Activated CD8-positive, alpha-beta memory T cell treated with anti-CD3 and anti-CD28 coated beads, Interleukin-2, amount 50 U/mL, for 24 hours (primary cell): ENCODE measurements around the gene TM9SF1.

Experiments used
- DNase-seq: peaks from one replicate; pipeline ENCODE4 v3.0.0-alpha.2; 2020; ENCODE audit errors: extremely low read depth

The TM9SF1 gene

DNA sequence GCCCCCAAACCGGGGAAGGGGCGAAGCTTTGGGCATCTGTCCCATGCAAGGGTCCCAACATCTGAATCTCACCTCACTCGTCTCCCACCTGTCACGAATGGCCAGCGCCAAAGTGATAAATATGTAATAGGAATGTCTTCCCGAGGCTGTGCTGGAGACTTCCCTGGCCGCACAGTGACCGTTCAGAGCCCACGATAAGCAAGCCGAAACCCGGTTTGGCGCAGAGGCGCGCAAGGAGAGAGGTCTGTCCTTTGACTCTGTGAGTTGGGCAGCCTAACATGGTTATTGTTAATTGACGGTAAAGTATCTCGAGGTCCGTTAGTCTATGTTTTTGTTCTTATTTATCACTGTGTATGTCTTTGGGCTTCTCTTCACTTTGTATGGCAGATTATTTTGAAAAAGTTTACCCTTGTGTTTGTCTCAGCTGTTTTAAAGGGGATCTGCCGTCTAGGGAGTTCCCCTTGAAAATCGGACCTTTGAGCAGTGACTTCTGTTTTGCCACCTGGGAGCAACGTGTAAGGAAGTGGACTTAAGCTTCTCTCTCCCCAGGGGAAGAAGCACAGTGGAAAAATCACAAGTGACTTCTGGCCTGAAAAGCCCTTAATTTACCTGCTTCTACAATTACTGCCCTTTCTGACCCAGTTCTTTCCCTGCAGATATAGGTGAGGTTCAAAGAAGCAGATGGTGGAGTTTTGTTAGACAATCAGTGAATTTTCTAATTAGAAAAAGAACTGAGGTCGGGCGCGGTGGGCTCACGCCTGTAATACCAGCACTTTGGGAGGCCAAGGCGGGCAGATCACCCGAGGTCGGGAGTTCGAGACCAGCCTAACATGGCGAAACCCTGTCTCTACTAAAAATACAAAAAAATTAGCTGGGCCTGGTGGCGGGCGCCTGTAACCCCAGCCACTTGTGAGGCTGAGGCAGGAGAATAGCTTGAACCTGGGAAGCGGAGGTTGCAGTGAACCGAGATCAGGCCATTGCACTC is 1.1 kb upstream of the TM9SF1 start:
- no peak for DNase-seq

DNA sequence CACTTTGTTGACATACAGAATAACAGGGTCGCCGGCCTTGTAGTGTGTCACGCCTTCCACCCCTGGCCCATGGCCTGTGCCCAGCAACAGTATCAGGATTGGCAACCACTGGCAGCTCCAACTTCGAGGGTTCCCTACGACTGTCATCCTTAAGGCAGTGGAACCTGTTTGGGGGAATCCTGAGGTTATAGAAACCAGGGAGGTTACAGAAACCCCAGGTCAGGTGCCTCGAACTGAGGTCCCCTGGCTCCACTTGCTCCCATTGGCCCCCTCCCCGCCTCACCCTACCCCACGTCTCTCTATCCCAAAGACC is 412 bp downstream of the TM9SF1 start:
- no peak for DNase-seq

DNA sequence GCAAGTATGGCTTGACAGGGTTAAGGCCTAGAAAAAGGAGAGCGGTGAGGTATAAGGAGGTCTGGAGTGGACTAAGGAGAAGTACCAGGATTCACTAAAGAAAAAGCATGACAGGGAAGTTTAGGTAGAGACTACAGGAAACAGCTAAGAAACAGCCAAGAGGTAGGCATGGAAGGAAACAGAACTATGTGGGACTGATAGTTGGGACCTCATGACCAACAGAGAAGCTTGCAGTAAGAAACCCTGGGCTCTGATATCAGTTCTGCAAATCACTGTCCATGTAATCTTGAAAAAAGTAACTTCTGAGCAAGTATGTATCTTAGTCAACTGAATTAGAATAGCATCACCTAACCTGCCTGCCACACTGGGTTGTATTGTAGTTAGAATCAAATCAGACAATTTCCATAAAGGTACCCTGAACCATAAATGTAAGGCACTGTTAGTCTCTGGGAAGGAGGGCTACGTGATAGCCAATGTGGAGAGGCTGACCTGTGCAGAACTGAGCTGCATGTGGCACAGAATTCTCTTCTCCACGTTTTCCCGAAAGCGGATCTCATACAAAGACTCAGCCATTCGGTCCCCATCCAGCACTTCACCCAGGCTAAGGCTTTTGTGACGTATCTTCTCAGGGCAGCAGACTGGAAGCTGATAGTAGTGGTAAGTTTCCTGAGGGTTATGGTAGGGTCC is 912 bp downstream of the TM9SF1 start:
- DNase-seq, result no peak

DNA sequence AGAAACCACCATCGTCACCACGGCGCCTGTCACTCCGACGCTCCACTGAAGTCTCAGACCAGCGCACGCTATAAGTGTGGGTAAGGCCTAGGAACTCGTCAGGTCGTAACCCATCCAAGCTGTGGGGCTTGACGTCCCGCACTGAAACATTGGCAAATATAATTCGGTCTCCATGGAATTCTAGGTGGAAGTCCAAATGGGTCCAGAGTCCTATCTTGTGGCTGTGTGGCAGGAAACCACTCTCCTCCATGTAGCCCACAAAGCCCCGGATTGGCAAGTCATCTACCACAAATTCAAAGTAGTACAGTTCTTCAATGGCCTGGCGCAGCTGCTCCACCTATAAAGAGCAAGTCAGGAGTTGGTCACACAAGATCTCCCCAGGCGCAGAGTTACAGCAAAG is 2.3 kb downstream of the TM9SF1 start:
- DNase-seq, result no peak

DNA sequence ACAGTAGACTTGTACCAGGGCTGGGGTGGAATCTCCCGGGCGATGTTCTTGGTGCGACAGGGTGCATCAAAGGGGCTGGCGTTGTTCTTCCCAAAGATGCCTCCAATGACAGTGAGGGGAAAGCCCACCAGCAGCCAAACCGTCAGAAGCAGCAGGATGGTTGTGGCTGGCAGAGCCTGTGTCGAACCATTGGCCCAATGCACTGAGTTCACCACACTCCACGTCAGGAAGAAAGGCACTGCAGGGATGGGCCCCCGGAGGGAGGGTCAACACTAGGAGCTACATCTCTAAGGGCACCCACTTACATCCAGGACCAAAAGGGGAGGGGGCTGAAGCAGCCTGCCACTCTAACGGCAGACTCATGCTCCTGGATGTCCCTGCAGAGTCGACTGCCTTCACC is 4.8 kb downstream of the TM9SF1 start:
- no peak for DNase-seq

DNA sequence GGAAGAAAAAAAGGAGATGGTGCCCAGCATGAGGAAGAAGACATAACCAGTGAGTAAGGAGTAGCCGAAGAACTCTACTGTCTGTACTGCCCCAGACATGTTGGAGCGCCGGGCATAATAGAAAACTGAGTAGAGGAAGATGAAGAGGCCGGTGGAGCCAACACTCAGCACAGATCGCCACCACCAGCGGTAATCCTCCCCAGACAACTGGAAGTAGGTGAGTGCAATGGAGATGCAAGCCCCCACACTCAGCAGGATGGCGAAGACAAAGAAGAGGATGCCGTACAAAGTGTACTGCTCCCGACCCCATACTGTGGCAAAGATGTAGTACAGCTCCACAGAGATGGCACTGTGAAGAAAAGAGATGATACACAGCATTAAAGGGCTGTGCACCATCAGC is 5.8 kb downstream of the TM9SF1 start:
- no peak for DNase-seq

DNA sequence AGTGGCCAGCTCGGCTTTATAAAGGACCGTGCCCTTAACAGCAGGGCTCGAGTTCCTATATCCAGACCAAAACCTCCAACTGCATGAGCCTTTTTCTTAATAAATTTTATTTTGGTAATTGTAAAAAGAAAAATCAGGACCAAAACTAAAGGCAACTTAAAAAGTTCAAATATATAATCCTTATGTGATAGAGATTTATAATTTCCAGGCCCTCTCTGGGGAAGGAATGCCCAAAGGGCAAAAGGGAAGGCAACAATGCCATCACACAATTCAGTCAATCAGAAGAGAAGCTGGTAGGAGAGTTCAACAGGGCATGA is 6.2 kb downstream of the TM9SF1 start:
- DNase-seq, result no peak

DNA sequence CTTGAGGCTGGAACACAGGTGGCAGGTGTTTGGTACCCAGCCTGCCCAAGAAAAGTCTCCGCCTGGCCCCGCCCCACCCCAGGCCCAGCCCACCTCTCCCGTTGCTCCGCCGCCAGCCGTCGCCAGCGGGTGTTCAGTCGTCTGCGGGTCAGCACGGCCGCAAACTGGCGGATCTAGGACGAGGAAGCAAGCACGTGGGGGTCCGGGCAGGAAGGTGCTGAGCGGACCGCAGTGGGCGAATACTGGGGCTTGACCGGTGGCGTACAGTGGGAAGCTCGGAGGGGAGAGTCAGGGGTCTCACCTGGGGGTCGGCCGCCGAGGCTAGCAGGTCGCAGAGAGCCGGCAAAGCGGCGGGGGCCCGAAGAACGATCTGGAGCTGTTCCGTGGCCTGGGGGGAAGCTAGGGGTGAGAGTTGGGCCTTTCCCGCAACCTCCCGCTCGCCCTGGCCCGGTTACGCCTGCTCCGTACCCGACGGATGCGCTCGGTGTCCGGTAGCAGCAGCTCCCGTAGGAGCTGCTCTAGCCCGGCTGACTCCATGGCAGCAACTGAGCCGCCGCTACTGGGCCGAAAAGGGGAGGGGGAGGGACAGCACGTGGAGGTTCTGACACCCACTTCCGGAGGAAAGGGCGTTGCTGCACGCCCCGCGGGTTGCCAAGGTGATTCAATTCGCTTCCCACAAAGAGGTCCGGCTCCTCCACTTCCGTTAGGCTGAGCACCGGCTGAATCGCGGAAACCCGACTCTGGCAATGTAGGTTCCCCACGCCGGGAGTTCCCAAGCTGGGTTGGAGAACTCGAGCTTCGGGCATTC is 6.8 kb downstream of the TM9SF1 start, which contains the start of gene IPO4:
IPO4 (minus strand) TSS at position 566 of the 808 bp plus-strand sequence; CDS start at position 537, 29 bp downstream.
- DNase-seq, result peak; percentile 91

DNA sequence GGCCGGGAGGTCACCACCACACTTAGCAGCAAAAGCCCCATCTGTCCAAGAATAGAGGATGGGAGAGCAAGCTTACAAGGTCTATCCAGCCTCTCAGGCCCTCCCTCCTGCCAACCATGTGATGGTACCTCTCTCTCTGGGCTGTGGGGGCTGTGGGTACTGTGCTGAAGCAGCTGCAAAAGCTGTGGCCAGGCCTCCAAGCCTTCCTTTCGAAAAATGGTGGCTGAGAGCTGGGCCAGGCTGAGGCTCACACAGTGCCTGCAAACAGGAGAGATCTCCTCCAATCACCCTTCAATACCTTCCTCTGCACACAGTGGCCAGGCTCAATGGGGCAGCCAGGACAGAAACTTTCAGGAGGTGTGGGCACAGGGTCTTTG is 7.7 kb downstream of the TM9SF1 start:
- no peak for DNase-seq

DNA sequence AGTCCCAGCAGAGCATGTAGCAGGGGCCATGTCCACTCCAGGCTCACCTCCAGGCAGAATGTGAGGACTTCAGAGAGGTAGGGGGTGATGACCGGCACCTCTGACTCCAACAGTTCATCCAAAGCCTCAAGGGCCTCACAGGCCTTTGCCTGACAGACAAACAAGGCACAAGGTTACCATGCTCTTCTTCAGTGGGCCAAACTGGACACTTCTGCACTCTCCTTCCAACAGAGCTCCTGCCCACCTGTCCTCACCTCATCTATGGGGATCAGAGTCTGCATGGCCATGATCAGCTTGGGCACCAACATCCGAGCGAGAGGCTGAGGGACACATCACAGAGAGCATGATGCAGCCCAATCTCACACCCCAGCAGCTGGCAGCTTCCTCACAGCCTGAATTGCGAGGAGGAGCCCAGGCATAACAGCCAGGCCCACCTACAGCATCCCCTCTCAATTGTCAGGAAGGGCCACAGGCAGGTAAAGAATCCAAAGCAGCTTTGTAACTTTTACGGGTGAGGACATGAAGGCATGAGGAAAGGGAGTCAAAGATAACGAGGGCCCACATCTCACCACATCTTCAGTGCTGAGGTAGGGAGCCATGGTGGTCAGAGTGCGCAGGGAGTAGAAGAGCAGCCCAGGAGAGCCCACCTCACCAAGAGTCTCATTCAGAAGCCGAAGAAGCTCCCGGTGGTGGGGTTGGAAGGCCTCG is 8.3 kb downstream of the TM9SF1 start:
- no peak for DNase-seq

DNA sequence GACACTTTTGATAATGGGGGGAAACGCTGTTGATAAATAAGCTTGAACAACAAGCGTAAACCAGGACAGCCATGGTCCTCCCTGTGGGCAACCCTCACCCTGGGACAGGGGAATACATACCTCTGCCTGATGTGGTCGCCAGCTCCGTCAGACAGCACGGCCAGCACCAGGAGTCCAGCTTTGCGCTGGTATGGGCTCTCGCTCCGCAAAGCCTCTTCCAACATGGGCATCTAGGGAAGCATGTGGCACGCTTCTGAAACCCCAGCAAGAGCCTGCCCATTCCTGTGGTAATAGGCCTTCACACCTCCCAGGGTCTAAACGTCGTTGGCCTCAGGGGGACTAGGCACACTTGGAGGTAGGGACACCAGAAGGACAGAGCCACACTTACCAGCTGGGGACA is 9.5 kb downstream of the TM9SF1 start:
- no peak for DNase-seq

DNA sequence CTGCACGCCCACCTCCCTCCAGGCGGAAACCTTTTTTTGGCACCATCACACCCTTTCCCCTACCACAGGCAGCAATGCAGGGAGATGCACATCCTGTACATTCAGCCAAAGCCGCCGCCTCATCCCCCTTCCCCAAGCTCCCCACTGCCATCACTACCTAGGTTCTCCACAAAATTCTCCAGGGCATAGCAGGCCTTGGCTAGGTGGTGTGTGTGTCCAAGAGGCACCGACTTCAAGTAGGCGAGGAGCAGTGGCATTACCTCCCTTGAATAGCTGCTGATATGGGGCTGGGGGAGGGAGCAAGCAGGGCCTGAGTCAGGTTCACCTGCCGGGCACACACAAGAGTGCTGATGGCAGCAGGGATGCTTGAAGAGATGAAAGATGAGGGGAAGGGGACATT is 10.2 kb downstream of the TM9SF1 start:
- DNase-seq, result no peak

DNA sequence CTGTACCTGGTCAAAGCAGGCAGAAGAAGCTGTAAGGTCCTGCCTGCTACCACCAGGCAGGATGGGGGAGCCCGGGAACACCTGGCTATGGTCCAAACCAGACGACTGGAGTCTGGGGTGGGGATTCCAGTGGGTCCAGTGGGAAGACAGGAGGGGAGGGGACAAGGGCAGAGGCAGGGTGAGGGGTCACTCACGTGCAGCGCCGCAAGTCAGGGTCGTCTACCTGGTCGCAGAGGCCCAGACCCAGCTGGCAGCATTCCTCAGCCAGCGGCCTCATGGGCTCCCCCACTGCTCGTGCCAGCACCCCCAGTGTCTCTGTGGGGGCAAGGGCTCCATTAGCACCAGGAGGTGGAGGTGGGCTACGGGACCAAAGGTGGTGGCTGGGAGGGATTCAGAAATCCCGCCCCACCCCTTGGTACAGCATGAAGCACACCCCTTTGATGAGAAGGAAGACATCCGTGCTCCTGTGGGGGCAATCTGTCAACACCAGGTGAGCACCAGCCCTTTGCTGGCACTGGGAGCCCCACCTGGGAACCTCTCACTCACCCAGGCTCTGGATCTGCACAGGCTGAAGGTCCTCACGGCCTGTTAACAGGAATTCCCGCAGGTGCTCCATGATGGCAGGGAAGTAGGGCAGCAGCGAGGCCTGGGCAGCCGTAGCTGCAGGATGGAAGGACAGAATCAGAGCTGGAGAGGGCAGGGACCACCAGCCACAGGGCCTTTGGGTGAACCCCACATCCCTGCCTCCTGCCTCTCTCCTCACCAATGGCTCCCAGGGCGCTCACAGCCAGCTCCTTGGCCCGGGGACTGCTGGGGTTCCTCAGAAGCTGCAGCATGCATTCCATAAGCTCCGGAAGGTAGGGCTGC is 10.9 kb downstream of the TM9SF1 start:
- DNase-seq, result no peak

DNA sequence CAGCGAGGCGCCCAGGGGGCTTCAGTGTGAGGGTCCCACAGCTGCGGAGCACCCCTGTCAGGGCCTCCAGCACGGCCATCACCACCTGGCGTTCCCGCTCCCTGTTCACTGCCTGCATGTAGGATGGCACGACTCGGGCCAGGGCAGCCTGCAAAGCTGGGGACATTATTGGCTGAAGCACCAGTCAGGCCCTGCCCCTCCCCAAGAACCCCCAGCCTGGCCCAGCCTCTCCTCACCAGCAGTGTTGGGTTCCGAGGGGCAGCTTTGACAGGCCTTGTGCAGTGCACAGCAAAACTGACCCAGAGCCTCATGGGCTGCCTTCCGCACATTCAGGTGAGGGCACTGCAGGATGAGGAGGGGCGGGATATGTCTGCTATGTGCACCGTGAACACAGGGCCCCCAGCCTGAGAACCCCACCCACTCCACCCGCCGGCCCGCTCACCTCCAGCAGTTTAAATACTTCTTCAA is 12.2 kb downstream of the TM9SF1 start:
- no peak for DNase-seq

DNA sequence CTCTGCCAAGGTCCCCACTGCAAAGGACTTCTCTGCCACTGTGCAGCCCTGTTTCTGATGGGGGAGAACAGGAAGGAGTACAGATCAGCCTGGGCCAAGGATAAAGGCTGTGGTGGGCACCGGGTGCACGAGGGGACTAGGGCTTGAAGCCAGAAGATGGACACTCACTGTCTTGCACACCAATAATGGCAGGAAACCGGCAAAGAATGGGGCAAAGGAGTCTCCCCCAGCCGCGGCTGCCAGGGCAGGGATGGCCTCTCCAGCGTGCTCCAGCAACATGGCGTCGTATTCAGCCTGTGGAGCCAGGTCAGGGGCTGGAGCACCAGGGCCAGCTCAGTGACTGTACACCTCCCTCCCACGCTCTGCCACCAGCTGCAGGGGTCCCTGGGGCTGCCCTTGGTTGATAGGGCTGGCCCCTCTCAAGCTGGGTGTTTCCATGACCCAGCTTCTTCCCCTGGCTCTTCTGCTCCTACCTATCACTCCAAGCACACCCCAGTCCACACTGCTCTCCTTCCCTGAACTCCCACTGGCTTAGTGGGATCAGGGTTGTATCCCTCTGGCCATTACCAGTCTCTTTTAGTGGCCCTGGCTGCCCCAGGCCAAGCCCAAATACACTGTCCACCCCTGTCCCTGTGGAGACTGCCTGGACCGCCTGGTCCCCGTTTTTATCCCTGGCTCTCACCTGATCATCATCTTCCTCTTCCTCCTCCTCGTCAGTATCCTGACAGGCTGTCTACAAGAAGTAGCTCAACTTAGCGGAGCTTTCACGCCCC is 12.9 kb downstream of the TM9SF1 start:
- no peak for DNase-seq

DNA sequence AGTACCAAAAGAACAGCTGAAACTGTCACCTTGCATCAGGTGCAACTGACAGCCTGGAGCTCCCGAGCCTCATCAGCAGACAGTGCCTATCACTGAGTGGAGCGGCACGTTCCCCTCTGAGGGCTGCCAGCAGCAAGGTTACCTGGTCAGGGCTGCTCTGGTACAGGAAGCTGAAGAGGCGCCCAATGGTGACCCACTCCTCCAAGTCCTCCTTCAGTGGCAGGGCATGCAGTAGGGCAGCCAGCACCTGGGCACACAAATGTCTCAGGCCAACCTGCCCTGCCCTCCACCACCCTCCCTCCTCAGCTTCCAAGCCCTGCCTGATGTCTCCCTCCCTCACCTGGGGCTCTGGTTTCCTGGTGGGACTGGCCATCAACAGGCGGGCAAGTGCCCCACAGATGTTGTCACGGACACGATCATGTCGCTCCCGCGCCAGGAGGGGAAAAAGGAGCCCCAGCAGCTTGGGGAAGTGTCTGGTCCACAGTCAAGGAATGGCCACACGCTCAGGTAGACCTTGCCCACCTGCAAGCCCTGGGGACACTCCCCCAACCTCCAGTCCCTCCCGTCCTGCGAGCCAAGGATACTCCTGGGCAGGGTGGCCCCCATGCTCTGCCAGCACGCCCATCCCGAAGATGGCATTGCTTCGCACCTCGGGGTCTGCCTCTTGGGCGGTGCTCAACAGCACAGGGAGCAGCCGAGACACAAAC is 13.7 kb downstream of the TM9SF1 start:
- no peak for DNase-seq

DNA sequence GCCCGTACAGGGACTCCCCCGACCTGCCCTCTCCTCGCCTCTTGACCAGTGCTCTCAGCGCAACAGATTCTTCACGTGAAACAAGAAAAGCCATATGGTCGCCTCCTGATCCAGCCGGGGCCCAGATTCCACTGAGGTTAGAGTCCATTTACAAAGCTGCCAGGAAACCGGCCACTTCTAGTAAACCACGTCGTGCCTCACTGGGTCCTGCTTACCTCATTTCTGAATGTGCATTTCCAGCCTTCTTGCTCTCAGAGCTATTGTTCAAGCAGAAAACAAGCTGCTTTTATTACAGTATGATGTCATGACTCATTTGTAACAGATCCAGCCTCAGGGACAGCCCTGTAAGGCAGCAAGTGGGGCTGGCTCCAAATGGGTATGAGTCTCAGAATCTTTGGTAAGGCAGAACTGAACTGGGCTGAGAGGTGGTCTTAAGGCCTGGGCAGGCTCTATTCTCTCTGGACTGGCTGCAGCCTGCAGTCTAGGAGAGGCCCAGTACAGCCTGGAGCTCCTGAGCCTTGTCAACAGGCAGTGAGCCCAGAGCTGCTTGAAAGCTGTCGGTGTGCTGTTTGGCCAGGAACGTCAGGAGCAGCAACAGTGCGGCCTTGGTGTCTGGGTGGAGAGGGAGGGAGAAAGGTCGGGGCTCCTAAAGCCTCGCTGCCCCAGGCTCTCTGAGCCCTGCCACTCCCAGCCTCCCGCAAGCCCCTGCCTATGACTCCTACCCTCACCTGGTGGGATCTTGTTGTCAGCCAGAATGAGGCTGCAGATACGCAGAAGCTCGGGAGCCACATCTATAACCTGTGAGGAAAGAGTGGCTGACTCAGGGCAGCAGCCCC is 15.1 kb downstream of the TM9SF1 start:
- no peak for DNase-seq

DNA sequence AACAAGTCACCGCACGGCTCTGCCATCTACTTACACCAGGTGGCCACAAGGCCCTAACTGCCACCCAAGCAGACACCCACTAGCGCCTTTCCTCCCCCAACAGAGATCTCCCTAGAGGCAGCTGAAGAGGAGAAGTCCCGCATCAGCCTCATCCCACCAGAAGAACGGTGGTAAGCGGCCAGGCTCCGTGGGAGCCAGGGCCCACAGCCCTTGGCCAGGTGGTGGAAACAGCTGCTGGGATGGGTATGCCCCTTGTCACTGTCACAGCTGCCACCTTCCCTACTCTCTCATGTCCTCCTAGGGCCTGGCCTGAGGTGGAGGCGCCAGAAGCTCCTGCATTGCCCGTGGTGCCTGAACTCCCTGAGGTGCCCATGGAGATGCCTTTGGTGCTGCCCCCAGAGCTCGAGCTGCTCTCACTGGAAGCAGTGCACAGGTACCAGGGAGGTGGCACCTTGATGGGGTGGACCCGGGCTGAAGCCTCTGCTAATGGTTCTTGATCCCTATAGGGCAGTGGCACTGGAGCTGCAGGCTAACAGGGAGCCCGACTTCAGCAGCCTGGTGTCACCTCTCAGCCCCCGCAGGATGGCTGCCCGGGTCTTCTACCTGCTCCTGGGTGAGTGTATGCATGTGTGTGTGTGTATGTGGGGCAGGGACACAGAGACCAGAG is 15.8 kb downstream of the TM9SF1 start:
- DNase-seq, result no peak
